HUES6 (cell line): ENCODE data around the gene HNRNPH1.
"Not testable (repeated sequence)": the region's sequence is repeated elsewhere in the genome, so short reads cannot be mapped to it uniquely, and the experiment has no call there.

ENCODE experiments used
- H3K27ac ChIP-seq: 2 replicates; pipeline ENCODE4 v1.7.0; 2013; ENCODE audit warnings: low read depth, mild to moderate bottlenecking, low read length, inconsistent platforms
- H3K27me3 ChIP-seq: 2 replicates; pipeline ENCODE4 v1.6.1; 2013; ENCODE audit warnings: low read length; ENCODE audit not compliant: control insufficient read depth, insufficient read depth
- H3K36me3 ChIP-seq: 2 replicates; pipeline ENCODE4 v1.6.1; 2013; ENCODE audit warnings: low read length; ENCODE audit not compliant: control insufficient read depth, insufficient read depth
- H3K4me1 ChIP-seq: 2 replicates; pipeline ENCODE4 v1.6.1; 2013; ENCODE audit warnings: low read length; ENCODE audit not compliant: control insufficient read depth, insufficient read depth
- H3K4me3 ChIP-seq: 2 replicates; pipeline ENCODE4 v1.5.1; 2013; ENCODE audit warnings: low read depth, low read length
- H3K9ac ChIP-seq: one replicate; pipeline ENCODE4 v1.6.1; 2013; ENCODE audit warnings: mild to moderate bottlenecking, low read length
- H3K9me3 ChIP-seq: 2 replicates; pipeline ENCODE4 v1.6.1; 2013; ENCODE audit warnings: low read depth, low read length; ENCODE audit not compliant: control insufficient read depth, insufficient read depth

The HNRNPH1 gene

GRCh38 chr5:179623003-179623905, at the start of gene HNRNPH1:
Gene HNRNPH1 (minus strand): TSS chr5:179623671. CDS start chr5:179623133, 538 bp downstream.
- H3K27me3 ChIP-seq = no peaks in the 10 kb centered on the region
- H3K9ac ChIP-seq = peak within 1 kb of the TSS; percentile 100
- H3K9me3 ChIP-seq = no peaks in the 10 kb centered on the region
- H3K27ac ChIP-seq = peak within 1 kb of the TSS; percentile 98
- H3K4me1 ChIP-seq = peaks cover 31% of the 10 kb centered on the region
- peak within 1 kb of the TSS; percentile 90 for H3K4me3 ChIP-seq
- peaks cover 44% of the 10 kb centered on the region for H3K36me3 ChIP-seq

DNA sequence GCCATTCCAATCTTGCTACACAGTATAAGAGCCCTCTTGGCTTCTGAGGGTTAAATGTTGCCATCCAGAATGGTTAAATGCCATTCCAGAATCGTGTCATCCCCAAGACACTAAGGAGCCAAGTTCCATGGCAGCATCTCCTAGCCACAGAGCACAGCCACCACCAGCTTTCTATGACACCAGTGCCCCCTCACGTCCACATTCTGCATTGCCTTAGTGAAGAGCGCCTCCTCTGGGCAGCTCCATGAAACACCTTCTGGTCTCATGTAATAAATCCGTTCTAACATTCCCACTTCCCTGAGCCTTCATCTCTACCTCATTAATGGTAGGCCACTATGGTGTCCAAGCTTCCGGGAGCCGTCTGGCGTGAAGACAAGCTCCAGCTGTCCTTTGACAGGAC, 44.9 kb upstream of the HNRNPH1 start:
- Histone ChIP-seq H3K4me3 (no peak overlapping the region), H3K27me3 (no peaks in the 10 kb centered on the region), H3K9ac (no peak overlapping the region), H3K36me3 (peaks cover 9% of the 10 kb centered on the region), H3K27ac (no peak overlapping the region), H3K4me1 (no peaks in the 10 kb centered on the region), H3K9me3 (no peaks in the 10 kb centered on the region)

DNA sequence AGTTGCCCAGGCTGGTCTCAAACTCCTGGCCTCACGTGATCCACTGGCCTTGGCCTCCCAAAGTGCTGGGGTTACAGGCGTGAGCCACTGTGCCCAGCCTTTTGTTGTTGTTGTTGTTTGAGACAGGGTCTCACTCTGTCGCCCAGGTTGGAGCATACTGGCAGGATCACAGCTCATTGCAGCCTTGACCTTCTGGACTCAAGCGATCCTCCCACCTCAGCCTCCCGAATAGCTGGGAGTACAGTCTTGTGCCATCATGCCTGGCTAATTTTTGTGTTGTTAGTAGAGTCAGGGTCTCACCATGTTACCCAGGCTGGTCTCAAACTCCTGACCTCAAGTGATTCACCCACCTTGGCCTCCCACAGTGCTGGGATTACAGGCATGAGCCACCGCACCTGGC, 38.2 kb upstream of the HNRNPH1 start:
- not testable (repeated sequence) for H3K4me1 ChIP-seq, H3K4me3 ChIP-seq, H3K9me3 ChIP-seq, H3K27me3 ChIP-seq, H3K9ac ChIP-seq, H3K27ac ChIP-seq
- H3K36me3 ChIP-seq = peaks cover 11% of the 10 kb centered on the region

GRCh38 chr5:179658179-179658856, 34.8 kb upstream of the HNRNPH1 start:
- H3K27ac ChIP-seq, H3K4me1 ChIP-seq, H3K27me3 ChIP-seq, H3K9me3 ChIP-seq, H3K36me3 ChIP-seq: not testable (repeated sequence)
- Histone ChIP-seq H3K4me3 (peak overlapping the region; percentile 65), H3K9ac (peak overlapping the region; percentile 54)

DNA sequence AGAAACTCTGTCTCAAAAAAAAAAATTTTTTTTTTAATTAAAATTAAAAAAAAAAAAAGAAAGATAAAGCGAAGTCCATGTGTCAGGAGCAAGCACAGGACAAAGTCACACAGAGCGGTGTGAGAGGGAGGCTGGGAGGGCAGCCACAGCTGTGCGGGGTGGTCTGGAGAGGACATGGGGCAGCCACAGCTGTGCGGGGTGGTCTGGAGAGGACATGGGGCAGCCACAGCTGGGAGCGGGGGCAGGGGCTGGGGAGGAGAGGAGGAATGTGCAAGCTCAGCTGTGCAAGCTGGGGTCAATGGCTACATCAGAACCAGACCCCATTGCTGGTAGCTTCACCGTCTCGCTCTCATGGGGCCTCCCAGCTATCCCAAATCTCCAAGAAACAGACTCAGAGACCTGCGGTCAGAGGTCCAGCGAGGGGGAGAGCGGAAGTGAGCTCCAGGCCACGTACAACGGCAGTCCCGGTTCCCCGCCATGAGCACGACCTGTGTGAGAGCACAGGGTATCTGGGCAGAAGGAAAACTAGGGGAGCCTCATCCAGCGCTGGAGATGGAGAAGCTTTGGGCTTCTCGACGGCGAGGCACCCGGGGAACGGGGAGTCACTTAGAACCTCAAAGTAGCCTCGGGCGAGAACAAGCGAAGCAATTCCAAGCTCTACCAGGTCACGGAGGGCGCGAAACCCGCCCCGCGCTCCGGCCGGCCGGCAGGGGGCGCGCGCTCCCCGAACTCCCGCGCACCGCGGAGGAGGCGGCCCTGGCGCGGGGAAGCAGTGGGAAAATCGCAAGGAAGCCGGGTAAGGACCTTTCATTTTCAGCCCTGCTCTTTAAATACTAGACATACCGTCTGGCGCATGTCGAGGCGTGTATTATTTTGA, 34.1 kb upstream of the HNRNPH1 start:
- not testable (repeated sequence) for H3K36me3 ChIP-seq, H3K9ac ChIP-seq, H3K4me1 ChIP-seq, H3K27me3 ChIP-seq, H3K27ac ChIP-seq, H3K9me3 ChIP-seq
- H3K4me3 ChIP-seq = peak overlapping the region; percentile 40; the same call in 1 of the 2 replicates

DNA sequence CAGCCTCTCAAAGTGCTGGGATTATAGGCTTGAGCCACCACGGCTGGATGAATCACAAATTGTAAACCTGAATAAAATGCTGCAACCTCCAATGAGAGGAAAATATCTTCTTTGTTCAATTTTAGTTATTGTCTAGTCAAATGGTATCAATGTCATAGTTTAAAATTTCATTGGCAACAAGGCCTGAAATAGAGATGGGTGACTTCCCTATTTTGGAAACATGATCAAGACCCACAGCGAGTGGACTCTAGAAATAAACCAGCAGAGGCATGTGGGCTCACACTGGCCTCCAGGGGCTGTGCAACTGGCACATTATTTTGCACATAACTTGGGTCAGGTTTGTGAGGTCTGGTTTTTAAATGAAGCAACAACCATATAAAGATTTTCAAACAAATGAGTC, 29.7 kb upstream of the HNRNPH1 start:
- H3K27me3 ChIP-seq, H3K36me3 ChIP-seq, H3K9ac ChIP-seq, H3K27ac ChIP-seq, H3K9me3 ChIP-seq, H3K4me3 ChIP-seq, H3K4me1 ChIP-seq: not testable (repeated sequence)

DNA sequence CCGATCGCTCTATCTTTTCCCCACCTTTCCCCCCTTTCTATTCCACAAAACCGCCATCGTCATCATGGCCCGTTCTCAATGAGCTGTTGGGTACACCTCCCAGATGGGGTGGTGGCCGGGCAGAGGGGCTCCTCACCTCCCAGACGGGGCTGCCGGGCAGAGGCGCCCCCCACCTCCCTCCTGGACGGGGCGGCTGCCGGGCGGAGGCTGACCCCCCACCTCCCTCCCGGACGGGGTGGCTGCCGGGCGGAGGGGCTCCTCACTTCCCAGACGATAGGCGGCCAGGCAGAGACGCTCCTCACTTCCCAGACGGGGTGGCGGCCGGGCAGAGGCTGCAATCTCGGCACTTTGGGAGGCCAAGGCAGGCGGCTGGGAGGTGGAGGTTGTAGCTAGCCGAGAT, 26.8 kb upstream of the HNRNPH1 start:
- H3K4me1 ChIP-seq, H3K27ac ChIP-seq, H3K9me3 ChIP-seq, H3K9ac ChIP-seq, H3K27me3 ChIP-seq, H3K4me3 ChIP-seq, H3K36me3 ChIP-seq: not testable (repeated sequence)

DNA sequence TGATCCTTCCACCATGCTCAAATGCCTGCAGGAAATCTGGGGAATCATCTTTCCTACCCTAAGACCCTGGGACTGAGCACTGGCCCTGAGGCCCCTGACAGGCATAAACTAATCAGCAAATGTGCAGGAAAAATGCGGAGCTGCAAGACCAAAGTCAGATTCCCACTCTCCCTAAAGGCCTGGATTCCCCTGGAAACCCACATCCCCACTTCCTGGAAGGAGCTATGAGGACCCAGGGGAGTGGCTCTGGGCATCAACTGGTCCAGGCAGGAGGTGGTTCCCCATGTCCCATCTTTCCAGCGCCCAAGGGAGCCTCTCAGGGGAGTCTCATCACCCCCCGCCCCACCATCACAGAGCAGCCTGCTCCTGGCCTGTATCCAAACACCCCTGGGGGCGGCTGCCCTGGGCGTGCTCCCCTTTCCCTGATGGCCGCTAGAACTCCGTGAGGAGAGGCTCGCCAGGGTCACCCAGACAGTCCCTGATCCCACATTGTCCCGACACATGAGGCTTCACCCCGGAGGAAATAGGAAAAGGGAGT, 25.8 kb upstream of the HNRNPH1 start:
- not testable (repeated sequence) for H3K27ac ChIP-seq, H3K27me3 ChIP-seq, H3K4me1 ChIP-seq

DNA sequence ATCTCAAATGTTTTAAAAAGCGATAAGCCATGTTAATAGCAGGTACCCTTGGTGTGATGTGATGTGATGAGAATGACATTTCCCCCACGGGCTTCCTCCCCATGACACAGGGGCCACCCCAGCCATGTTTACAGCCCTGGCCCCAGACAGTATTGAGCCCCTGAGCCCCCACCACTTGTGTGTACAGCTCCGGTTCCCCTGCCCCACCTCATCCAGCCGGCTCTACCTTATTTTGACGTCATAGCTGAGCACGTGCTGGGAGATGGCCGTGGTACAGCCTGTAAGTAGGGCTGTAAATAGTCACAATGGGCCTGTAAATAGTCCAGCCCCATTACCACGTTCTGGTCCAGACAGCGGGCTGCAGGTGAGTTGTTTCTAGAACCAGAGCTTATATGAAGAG, 24.9 kb upstream of the HNRNPH1 start:
- Histone ChIP-seq H3K9ac (no peak overlapping the region), H3K27ac (no peak overlapping the region), H3K27me3 (no peaks in the 10 kb centered on the region), H3K9me3 (peaks cover 5% of the 10 kb centered on the region; the same call in 1 of the 2 replicates), H3K4me3 (no peak overlapping the region), H3K36me3 (no peaks in the 10 kb centered on the region), H3K4me1 (no peaks in the 10 kb centered on the region)

More for the DNA sequence above, 25.8 kb upstream of the HNRNPH1 start:
- H3K36me3 ChIP-seq, H3K9me3 ChIP-seq, H3K9ac ChIP-seq, H3K4me3 ChIP-seq: not testable (repeated sequence)

DNA sequence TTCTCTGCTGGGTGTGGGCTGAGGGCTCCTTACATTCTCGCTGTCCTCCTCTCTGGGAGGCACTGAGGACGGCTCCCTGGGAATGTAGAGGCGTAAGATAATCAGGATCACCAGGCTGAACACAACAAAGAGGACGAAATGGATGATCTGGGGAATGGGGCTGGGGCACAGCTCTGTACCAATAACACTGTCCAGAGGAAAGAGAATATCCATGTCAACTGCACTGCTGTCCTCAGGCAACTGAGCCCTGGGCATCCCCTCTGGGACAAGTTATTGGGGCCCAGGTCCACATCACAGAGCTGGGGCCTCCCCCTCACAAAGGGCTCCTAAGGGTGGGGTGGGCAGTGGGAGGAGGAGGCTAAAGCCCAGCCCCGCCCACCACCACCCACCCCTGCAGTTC, 21.3 kb upstream of the HNRNPH1 start:
- H3K9me3 ChIP-seq, H3K27me3 ChIP-seq, H3K36me3 ChIP-seq, H3K27ac ChIP-seq, H3K4me3 ChIP-seq, H3K4me1 ChIP-seq, H3K9ac ChIP-seq: not testable (repeated sequence)
